Measurements from ENCODE around the gene SPO11. TPM values are rescaled to one million over a fixed set of nuclear protein-coding genes. Genes with fewer than 3 reads are reported as not detected.

The SPO11 gene
- total and polyA plus RNA-seq, 2 of the 8 experiments (the other 6 are each of a cell fraction or from before 2014, with no cell fraction given): not detected

GRCh38 chr20:57370316-57370715, 40.7 kb downstream of the SPO11 start (continued):
- TF ChIP-seq HDAC2 (IDR thresholded peaks at IDR 0.05; ENCODE audit: borderline replicate concordance in 1 of 2, low read depth in 2 of 2, low read length in 2 of 2) (no peak), CHD7 (IDR thresholded peaks at IDR 0.05; ENCODE audit: insufficient replicate concordance, low read length) (no peak), TEAD4 (IDR thresholded peaks at IDR 0.05; ENCODE audit: low read depth, low read length) (no peak), ASH2L (IDR thresholded peaks at IDR 0.05; ENCODE audit: low read length) (no peak), EGR1 (IDR thresholded peaks at IDR 0.05; ENCODE audit: borderline replicate concordance, low read depth, low read length) (no peak)

Data from H1 (cell line).